ENCODE data around the gene PRR22. TPM values are rescaled to one million over a fixed set of nuclear protein-coding genes. Genes with fewer than 3 reads are reported as not detected.

Gene PRR22
- total RNA-seq, 1 donor: under 0.01 TPM

GRCh38 chr19:5827891-5828660, 43.5 kb upstream of the PRR22 start:
- TF ChIP-seq CTCF (IDR thresholded peaks at IDR 0.05; ENCODE audit: insufficient read depth, low read depth, low read length): no peak
- peak overlapping the region; percentile 86 for H3K4me3 ChIP-seq (ENCODE audit: low read depth, low read length)

GRCh38 chr19:5827342-5827890, 42.9 kb upstream of the PRR22 start:
- peak overlapping the region; percentile 49 for H3K4me3 ChIP-seq (ENCODE audit: low read depth, low read length)
- no peak for DNase-seq (ENCODE audit: low read depth)
- TF ChIP-seq CTCF (IDR thresholded peaks at IDR 0.05; ENCODE audit: insufficient read depth, low read depth, low read length): no peak

More at GRCh38 chr19:5827891-5828660, 43.5 kb upstream of the PRR22 start:
- peak; percentile 94 for DNase-seq (ENCODE audit: low read depth)

GRCh38 chr19:5826531-5827341, 42.2 kb upstream of the PRR22 start:
- peak; percentile 19 for TF ChIP-seq CTCF (IDR thresholded peaks at IDR 0.05; ENCODE audit: insufficient read depth, low read depth, low read length)
- peak; percentile 44 for DNase-seq (ENCODE audit: low read depth)
- peak overlapping the region; percentile 49 for H3K4me3 ChIP-seq (ENCODE audit: low read depth, low read length)

- DNase-seq (ENCODE audit: low read depth): no peak
- TF ChIP-seq CTCF (IDR thresholded peaks at IDR 0.05; ENCODE audit: insufficient read depth, low read depth, low read length): no peak
- no peak overlapping the region for H3K4me3 ChIP-seq (ENCODE audit: low read depth, low read length)
Observed at GRCh38 chr19:5825178-5825577, 40.6 kb upstream of the PRR22 start.

- no peak for DNase-seq (ENCODE audit: low read depth)
- no peak for TF ChIP-seq CTCF (IDR thresholded peaks at IDR 0.05; ENCODE audit: insufficient read depth, low read depth, low read length)
- no peak overlapping the region for H3K4me3 ChIP-seq (ENCODE audit: low read depth, low read length)
Observed at GRCh38 chr19:5824751-5825150, 40.2 kb upstream of the PRR22 start.

GRCh38 chr19:5823579-5824281, 39.2 kb upstream of the PRR22 start:
- DNase-seq (ENCODE audit: low read depth): no peak
- no peak overlapping the region for H3K4me3 ChIP-seq (ENCODE audit: low read depth, low read length)
- TF ChIP-seq CTCF (IDR thresholded peaks at IDR 0.05; ENCODE audit: insufficient read depth, low read depth, low read length): peak; percentile 39
